HL-60 (cell line): ENCODE results near the gene SHLD1.

Experiments
- CTCF ChIP-seq: IDR thresholded peaks from one replicate; pipeline ENCODE4 v1.5.1; 2011; ENCODE audit warnings: low read length, control low read depth, inconsistent platforms; ENCODE audit not compliant: insufficient read depth
- POLR2AphosphoS5 ChIP-seq: IDR thresholded peaks from 2 replicates; pipeline ENCODE4 v1.6.1; 2012; ENCODE audit warnings: low read depth

- TF ChIP-seq POLR2AphosphoS5 = no peak
- no peak for TF ChIP-seq CTCF
Observed at GRCh38 chr20:5787796-5788165, 37.6 kb downstream of the SHLD1 start.
